Endometrium (tissue), 2 donors: ENCODE data around the gene RPRD1B.

Experiments
- FAIRE-seq: peaks from 2 replicates; lab custom pipeline; 2012; peaks lifted over from hg19 to GRCh38; lab: Jason Lieb, UNC
- donor health status: control.
- donor health status: control.

Gene RPRD1B

GRCh38 chr20:38136421-38137245 lies 103.1 kb downstream of the RPRD1B start:
- no peak for FAIRE-seq

DNA sequence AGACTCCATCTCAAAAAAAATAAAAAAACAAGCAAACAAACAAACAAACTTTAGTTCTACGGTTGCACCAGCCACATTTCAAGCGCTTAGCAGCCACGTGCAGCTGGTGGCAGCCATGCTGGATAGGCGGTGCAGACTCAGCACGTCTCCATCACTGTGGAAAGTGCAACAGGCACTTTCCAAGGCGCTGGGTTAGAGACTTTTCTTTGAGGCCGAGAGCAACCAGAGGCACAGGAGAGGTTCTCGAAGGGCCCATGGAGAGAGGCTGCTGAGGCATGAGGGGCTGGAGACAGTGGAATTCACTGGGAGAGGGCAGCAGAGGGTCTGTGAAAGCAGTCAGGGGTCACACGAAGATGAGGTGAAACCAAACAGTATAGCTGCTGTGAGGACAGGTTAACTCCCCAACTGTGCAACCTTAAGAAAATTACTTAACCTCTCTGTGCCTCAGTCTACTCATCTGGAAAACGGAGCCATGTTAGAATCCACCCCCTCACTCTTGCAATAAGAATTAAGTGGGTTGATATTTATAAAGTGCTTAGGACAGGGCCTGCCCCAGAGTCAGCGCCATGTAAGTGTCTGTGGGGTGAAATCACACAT lies 104.0 kb downstream of the RPRD1B start:
- FAIRE-seq, result no peak

DNA sequence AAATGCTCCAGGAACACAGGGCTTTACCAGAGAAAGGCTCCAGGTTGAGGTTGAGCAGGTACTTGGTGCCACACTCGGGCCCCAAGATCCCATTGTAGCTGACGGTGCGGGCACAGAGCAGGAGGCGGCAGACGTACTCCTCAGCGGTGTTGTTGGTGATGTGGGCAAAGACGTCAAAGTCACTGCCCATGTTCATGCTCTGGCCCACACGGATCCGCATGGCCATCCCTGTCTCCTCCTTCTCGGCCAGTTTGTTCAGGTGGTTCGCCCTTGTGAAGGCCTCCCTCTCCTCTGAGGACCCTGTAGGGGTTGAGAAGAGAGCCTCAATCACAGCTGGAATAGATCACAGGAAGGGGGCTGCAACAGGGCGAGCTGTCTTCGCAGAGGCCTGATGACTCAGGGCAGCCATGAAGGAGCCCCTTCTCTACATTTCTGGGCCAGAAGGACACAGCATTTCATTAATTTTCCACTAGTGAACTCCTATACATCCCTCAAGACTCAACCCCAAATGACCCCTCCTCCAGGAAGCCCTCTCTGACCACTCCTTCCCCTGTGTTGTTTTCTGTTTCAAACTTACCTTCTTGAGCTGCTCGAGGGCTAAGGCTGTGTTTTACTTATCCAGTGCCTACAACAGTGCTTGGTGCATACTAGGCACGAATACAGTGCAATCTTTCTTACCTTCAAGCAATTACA lies 104.7 kb downstream of the RPRD1B start:
- no peak for FAIRE-seq

- FAIRE-seq, result no peak
These were observed 105.8 kb downstream of the RPRD1B start for GRCh38 chr20:38139156-38139912.

- no peak for FAIRE-seq
These were observed 106.6 kb downstream of the RPRD1B start for GRCh38 chr20:38139977-38140753.

DNA sequence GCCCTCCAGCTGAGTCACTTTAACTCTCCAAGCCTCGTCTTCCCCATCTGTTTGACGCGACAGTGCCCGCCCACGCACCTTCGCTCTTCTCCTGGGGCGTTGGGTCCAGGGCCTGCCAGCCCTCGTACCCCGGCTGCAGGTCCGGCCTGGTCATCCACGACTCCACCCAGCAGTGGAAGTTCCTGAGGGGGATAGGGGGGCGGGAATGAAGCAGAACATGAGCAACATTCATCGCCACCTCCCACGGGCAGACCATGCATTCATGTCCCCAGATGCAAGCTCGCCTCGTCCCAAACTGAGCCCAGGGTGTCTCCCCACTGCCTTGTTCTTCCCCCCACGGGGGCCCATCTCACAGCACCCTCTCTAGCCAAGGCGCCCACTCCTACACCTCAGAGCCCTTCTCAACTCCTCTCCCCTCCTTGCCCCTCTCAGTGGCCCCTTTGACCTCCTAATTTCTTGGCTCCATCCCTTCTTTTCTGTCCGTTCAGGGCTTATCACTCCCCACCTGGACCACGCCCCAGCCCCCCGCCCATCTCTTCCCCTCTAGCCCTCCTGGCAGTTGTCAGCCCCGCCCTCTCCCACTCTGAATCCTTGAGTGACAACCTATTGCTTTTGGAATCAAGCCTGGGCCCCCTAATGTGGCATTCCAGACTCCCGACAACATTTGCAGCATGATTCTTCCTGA lies 107.8 kb downstream of the RPRD1B start:
- no peak for FAIRE-seq
